ENCODE results near the gene SORCS2. TPM values are rescaled to one million over a fixed set of nuclear protein-coding genes. Genes with fewer than 3 reads are reported as not detected.

Gene SORCS2
- total RNA-seq, 1 donor from 2014 or later: 13.8 TPM

GRCh38 chr4:7676398-7676922 lies 484.1 kb downstream of the SORCS2 start:
- TF ChIP-seq, protein P1, sequence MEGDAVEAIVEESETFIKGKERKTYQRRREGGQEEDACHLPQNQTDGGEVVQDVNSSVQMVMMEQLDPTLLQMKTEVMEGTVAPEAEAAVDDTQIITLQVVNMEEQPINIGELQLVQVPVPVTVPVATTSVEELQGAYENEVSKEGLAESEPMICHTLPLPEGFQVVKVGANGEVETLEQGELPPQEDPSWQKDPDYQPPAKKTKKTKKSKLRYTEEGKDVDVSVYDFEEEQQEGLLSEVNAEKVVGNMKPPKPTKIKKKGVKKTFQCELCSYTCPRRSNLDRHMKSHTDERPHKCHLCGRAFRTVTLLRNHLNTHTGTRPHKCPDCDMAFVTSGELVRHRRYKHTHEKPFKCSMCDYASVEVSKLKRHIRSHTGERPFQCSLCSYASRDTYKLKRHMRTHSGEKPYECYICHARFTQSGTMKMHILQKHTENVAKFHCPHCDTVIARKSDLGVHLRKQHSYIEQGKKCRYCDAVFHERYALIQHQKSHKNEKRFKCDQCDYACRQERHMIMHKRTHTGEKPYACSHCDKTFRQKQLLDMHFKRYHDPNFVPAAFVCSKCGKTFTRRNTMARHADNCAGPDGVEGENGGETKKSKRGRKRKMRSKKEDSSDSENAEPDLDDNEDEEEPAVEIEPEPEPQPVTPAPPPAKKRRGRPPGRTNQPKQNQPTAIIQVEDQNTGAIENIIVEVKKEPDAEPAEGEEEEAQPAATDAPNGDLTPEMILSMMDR (IDR thresholded peaks at IDR 0.05; ENCODE audit: insufficient read depth, low read depth, low read length): no peak
- TF ChIP-seq EZH2 (IDR thresholded peaks at IDR 0.05; ENCODE audit: insufficient read depth, low read length): no peak
- H3K27me3 Mint-ChIP-seq (ENCODE audit: low read depth, unreplicated experiment): peaks cover 50% of the 10 kb centered on the region
- H3K27ac Mint-ChIP-seq (ENCODE audit: unreplicated experiment): no peak overlapping the region
- H3K4me3 Mint-ChIP-seq (ENCODE audit: unreplicated experiment): no peak overlapping the region
- Histone ChIP-seq H3K27me3 (ENCODE audit: insufficient read depth, low read length) (no peaks in the 10 kb centered on the region), H3K4me1 (ENCODE audit: insufficient read depth, low read length) (no peaks in the 10 kb centered on the region), H3K79me2 (ENCODE audit: insufficient read depth, low read length) (no peaks in the 10 kb centered on the region), H3K4me2 (ENCODE audit: low read length) (no peak overlapping the region), H2AFZ (ENCODE audit: low read depth, low read length) (no peak overlapping the region), H3K27ac (ENCODE audit: low read depth, low read length) (no peak overlapping the region), H3K9ac (ENCODE audit: low read length) (no peak overlapping the region), H3K4me3 (ENCODE audit: insufficient read depth, low read depth, low read length) (no peak overlapping the region), H3K36me3 (ENCODE audit: insufficient read depth, low read length) (no peaks in the 10 kb centered on the region), H4K20me1 (ENCODE audit: insufficient read depth, low read length) (peaks cover 4% of the 10 kb centered on the region), H3K9me3 (ENCODE audit: insufficient read depth, low read depth, low read length) (peaks cover 3% of the 10 kb centered on the region)
- peaks cover 8% of the 10 kb centered on the region for H3K4me1 Mint-ChIP-seq (ENCODE audit: low read depth, unreplicated experiment)
- peaks cover 9% of the 10 kb centered on the region for H3K36me3 Mint-ChIP-seq (ENCODE audit: low read depth, unreplicated experiment)
- peaks cover 19% of the 10 kb centered on the region for H3K9me3 Mint-ChIP-seq (ENCODE audit: unreplicated experiment)
- no peak for FAIRE-seq
- DNase-seq (ENCODE audit: low read depth): peak; percentile 16

GRCh38 chr4:7677086-7677485 lies 484.7 kb downstream of the SORCS2 start:
- no peak overlapping the region for H3K4me3 Mint-ChIP-seq (ENCODE audit: unreplicated experiment)
- peaks cover 49% of the 10 kb centered on the region for H3K27me3 Mint-ChIP-seq (ENCODE audit: low read depth, unreplicated experiment)
- H4K20me1 ChIP-seq (ENCODE audit: insufficient read depth, low read length): peaks cover 4% of the 10 kb centered on the region
- H3K27me3 ChIP-seq (ENCODE audit: insufficient read depth, low read length): no peaks in the 10 kb centered on the region
- H3K27ac ChIP-seq (ENCODE audit: low read depth, low read length): no peak overlapping the region
- H3K36me3 ChIP-seq (ENCODE audit: insufficient read depth, low read length): no peaks in the 10 kb centered on the region
- H3K4me3 ChIP-seq (ENCODE audit: insufficient read depth, low read depth, low read length): no peak overlapping the region
- H3K9me3 ChIP-seq (ENCODE audit: insufficient read depth, low read depth, low read length): peaks cover 3% of the 10 kb centered on the region
- peaks cover 8% of the 10 kb centered on the region for H3K4me1 Mint-ChIP-seq (ENCODE audit: low read depth, unreplicated experiment)
- FAIRE-seq (no peak), DNase-seq (ENCODE audit: low read depth) (no peak)
- peaks cover 7% of the 10 kb centered on the region for H3K36me3 Mint-ChIP-seq (ENCODE audit: low read depth, unreplicated experiment)
- no peaks in the 10 kb centered on the region for H3K79me2 ChIP-seq (ENCODE audit: insufficient read depth, low read length)
- TF ChIP-seq EZH2 (IDR thresholded peaks at IDR 0.05; ENCODE audit: insufficient read depth, low read length): no peak
- TF ChIP-seq, protein P1 (IDR thresholded peaks at IDR 0.05; ENCODE audit: insufficient read depth, low read depth, low read length): no peak
- no peak overlapping the region for H3K9ac ChIP-seq (ENCODE audit: low read length)
- no peaks in the 10 kb centered on the region for H3K4me1 ChIP-seq (ENCODE audit: insufficient read depth, low read length)
- no peak overlapping the region for H2AFZ ChIP-seq (ENCODE audit: low read depth, low read length)
- no peak overlapping the region for H3K27ac Mint-ChIP-seq (ENCODE audit: unreplicated experiment)
- H3K4me2 ChIP-seq (ENCODE audit: low read length): no peak overlapping the region
- peaks cover 15% of the 10 kb centered on the region for H3K9me3 Mint-ChIP-seq (ENCODE audit: unreplicated experiment)

GRCh38 chr4:7677799-7678301 lies 485.5 kb downstream of the SORCS2 start:
- Histone ChIP-seq H3K36me3 (ENCODE audit: insufficient read depth, low read length) (no peaks in the 10 kb centered on the region), H3K79me2 (ENCODE audit: insufficient read depth, low read length) (no peaks in the 10 kb centered on the region), H3K27ac (ENCODE audit: low read depth, low read length) (no peak overlapping the region), H3K9ac (ENCODE audit: low read length) (no peak overlapping the region), H3K4me2 (ENCODE audit: low read length) (no peak overlapping the region), H4K20me1 (ENCODE audit: insufficient read depth, low read length) (peaks cover 4% of the 10 kb centered on the region), H3K4me1 (ENCODE audit: insufficient read depth, low read length) (no peaks in the 10 kb centered on the region), H3K9me3 (ENCODE audit: insufficient read depth, low read depth, low read length) (peaks cover 3% of the 10 kb centered on the region), H3K27me3 (ENCODE audit: insufficient read depth, low read length) (no peaks in the 10 kb centered on the region), H2AFZ (ENCODE audit: low read depth, low read length) (no peak overlapping the region), H3K4me3 (ENCODE audit: insufficient read depth, low read depth, low read length) (no peak overlapping the region)
- no peak for DNase-seq (ENCODE audit: low read depth)
- Mint-ChIP-seq H3K9me3 (ENCODE audit: unreplicated experiment) (peaks cover 13% of the 10 kb centered on the region), H3K4me3 (ENCODE audit: unreplicated experiment) (no peak overlapping the region), H3K27ac (ENCODE audit: unreplicated experiment) (no peak overlapping the region), H3K36me3 (ENCODE audit: low read depth, unreplicated experiment) (peaks cover 10% of the 10 kb centered on the region), H3K27me3 (ENCODE audit: low read depth, unreplicated experiment) (peaks cover 49% of the 10 kb centered on the region), H3K4me1 (ENCODE audit: low read depth, unreplicated experiment) (peaks cover 8% of the 10 kb centered on the region)
- FAIRE-seq: no peak
- TF ChIP-seq EZH2 (IDR thresholded peaks at IDR 0.05; ENCODE audit: insufficient read depth, low read length): no peak
- TF ChIP-seq, protein P1 (IDR thresholded peaks at IDR 0.05; ENCODE audit: insufficient read depth, low read depth, low read length): no peak

Data from astrocyte (in vitro differentiated cells and primary cell).